NCI-H1436 treated with DMSO at 0.1 percent for 48 hours (cell line): ENCODE data around the gene BLTP3A.

Experiments
- DNase-seq: peaks from one replicate; lab custom pipeline; 2025; lab: John Stamatoyannopoulos, UW

The BLTP3A gene

GRCh38 chr6:34829137-34829536 lies 37.3 kb downstream of the BLTP3A start:
- DNase-seq = no peak

- no peak for DNase-seq
Observed at GRCh38 chr6:34832942-34833341, 41.1 kb downstream of the BLTP3A start.

- no peak for DNase-seq
Observed at GRCh38 chr6:34834789-34835518, 43.1 kb downstream of the BLTP3A start.

- DNase-seq = no peak
Observed at GRCh38 chr6:34836008-34836407, 44.1 kb downstream of the BLTP3A start.

- no peak for DNase-seq
Observed at GRCh38 chr6:34836451-34836850, 44.6 kb downstream of the BLTP3A start.

GRCh38 chr6:34837528-34837927 lies 45.6 kb downstream of the BLTP3A start:
- DNase-seq = no peak

GRCh38 chr6:34839666-34840352 lies 47.9 kb downstream of the BLTP3A start:
- no peak for DNase-seq
